Subcutaneous abdominal adipose tissue (tissue), 5 donors: ENCODE results near the gene CCDC192.
"Not testable (repeated sequence)": the region's sequence is repeated elsewhere in the genome, so short reads cannot be mapped to it uniquely, and the experiment has no call there.

ENCODE experiments used
- H3K27ac ChIP-seq: one replicate; pipeline ENCODE4 v1.7.0; 2013; ENCODE audit warnings: low read depth, mild to moderate bottlenecking, inconsistent platforms, low read length, moderate library complexity
- H3K27me3 ChIP-seq, 5 donors: one replicate each; pipeline ENCODE4 v1.7.0; 2013; ENCODE audit warnings: low read length in 5 of 5, inconsistent platforms in 1 of 5; ENCODE audit not compliant: control insufficient read depth in 5 of 5, insufficient read depth in 4 of 5
- H3K36me3 ChIP-seq, 5 donors: one replicate each; pipeline ENCODE4 v1.7.0; 2013; ENCODE audit warnings: low read length in 5 of 5; ENCODE audit not compliant: control insufficient read depth in 5 of 5, insufficient read depth in 5 of 5
- H3K4me1 ChIP-seq, 5 donors: one replicate each; pipeline ENCODE4 v1.7.0; 2013; ENCODE audit warnings: low read length in 5 of 5, mild to moderate bottlenecking in 3 of 5, moderate library complexity in 1 of 5; ENCODE audit not compliant: control insufficient read depth in 5 of 5, insufficient read depth in 5 of 5
- H3K4me3 ChIP-seq, 5 donors: one replicate each; pipeline ENCODE4 v1.7.0; 2013; ENCODE audit warnings: low read length in 5 of 5, low read depth in 1 of 5
- H3K9ac ChIP-seq, 5 donors: one replicate each; pipeline ENCODE4 v1.7.0; 2013; ENCODE audit warnings: low read length in 5 of 5, mild to moderate bottlenecking in 4 of 5, moderate library complexity in 3 of 5
- H3K9me3 ChIP-seq, 5 donors: one replicate each; pipeline ENCODE4 v1.7.0; 2013; ENCODE audit warnings: low read length in 5 of 5; ENCODE audit not compliant: control insufficient read depth in 5 of 5
- donor health status: healthy.
- donor health status: healthy.
- donor health status: healthy.
- donor health status: healthy.
- donor health status: healthy.

Gene CCDC192

GRCh38 chr5:127838661-127839060 lies 135.5 kb downstream of the CCDC192 start:
- Histone ChIP-seq H3K9ac (no peak overlapping the region), H3K4me1 (peaks cover 0 to 5% (median 3%) of the 10 kb centered on the region in 5 donors), H3K36me3 (no peaks in the 10 kb centered on the region), H3K27ac (no peak overlapping the region), H3K4me3 (no peak overlapping the region), H3K9me3 (no peaks in the 10 kb centered on the region), H3K27me3 (no peaks in the 10 kb centered on the region)

- no peaks in the 10 kb centered on the region for H3K36me3 ChIP-seq
- no peaks in the 10 kb centered on the region for H3K27me3 ChIP-seq
- H3K9ac ChIP-seq = no peak overlapping the region
- H3K9me3 ChIP-seq = no peaks in the 10 kb centered on the region
- H3K4me3 ChIP-seq = no peak overlapping the region
- no peak overlapping the region for H3K27ac ChIP-seq
- H3K4me1 ChIP-seq = peaks cover 0 to 5% (median 3%) of the 10 kb centered on the region in 5 donors
Measured at GRCh38 chr5:127839072-127839471, 135.9 kb downstream of the CCDC192 start.

GRCh38 chr5:127839496-127840197 lies 136.5 kb downstream of the CCDC192 start:
- Histone ChIP-seq H3K27ac (no peak overlapping the region), H3K4me3 (no peak overlapping the region), H3K9ac (no peak overlapping the region), H3K36me3 (no peaks in the 10 kb centered on the region), H3K27me3 (no peaks in the 10 kb centered on the region), H3K9me3 (no peaks in the 10 kb centered on the region), H3K4me1 (peaks cover 0 to under 1% (median under 1%) of the 10 kb centered on the region in 5 donors)

GRCh38 chr5:127840198-127840524 lies 137.0 kb downstream of the CCDC192 start:
- Histone ChIP-seq H3K27me3 (no peaks in the 10 kb centered on the region), H3K9ac (no peak overlapping the region), H3K4me1 (no peaks in the 10 kb centered on the region), H3K27ac (no peak overlapping the region), H3K4me3 (no peak overlapping the region), H3K36me3 (no peaks in the 10 kb centered on the region), H3K9me3 (no peaks in the 10 kb centered on the region)

GRCh38 chr5:127840809-127841208 lies 137.6 kb downstream of the CCDC192 start:
- H3K9ac ChIP-seq = no peak overlapping the region
- H3K27ac ChIP-seq = no peak overlapping the region
- no peak overlapping the region for H3K4me3 ChIP-seq
- H3K4me1 ChIP-seq = no peaks in the 10 kb centered on the region
- no peaks in the 10 kb centered on the region for H3K9me3 ChIP-seq
- H3K36me3 ChIP-seq = no peaks in the 10 kb centered on the region
- H3K27me3 ChIP-seq = no peaks in the 10 kb centered on the region

- no peaks in the 10 kb centered on the region for H3K27me3 ChIP-seq
- no peaks in the 10 kb centered on the region for H3K36me3 ChIP-seq
- H3K9me3 ChIP-seq = no peaks in the 10 kb centered on the region
- H3K4me1 ChIP-seq = no peaks in the 10 kb centered on the region
- H3K9ac ChIP-seq = no peak overlapping the region
- no peak overlapping the region for H3K4me3 ChIP-seq
- no peak overlapping the region for H3K27ac ChIP-seq
Measured at GRCh38 chr5:127844581-127845021, 141.4 kb downstream of the CCDC192 start.

- no peak overlapping the region for H3K9ac ChIP-seq
- no peaks in the 10 kb centered on the region for H3K4me1 ChIP-seq
- H3K9me3 ChIP-seq = no peaks in the 10 kb centered on the region
- no peak overlapping the region for H3K4me3 ChIP-seq
- no peaks in the 10 kb centered on the region for H3K27me3 ChIP-seq
- no peaks in the 10 kb centered on the region for H3K36me3 ChIP-seq
- H3K27ac ChIP-seq = no peak overlapping the region
Measured at GRCh38 chr5:127846884-127847283, 143.7 kb downstream of the CCDC192 start.

- H3K27me3 ChIP-seq, H3K4me3 ChIP-seq, H3K36me3 ChIP-seq, H3K9ac ChIP-seq, H3K4me1 ChIP-seq, H3K27ac ChIP-seq, H3K9me3 ChIP-seq: not testable (repeated sequence)
Measured at GRCh38 chr5:127847641-127848040, 144.4 kb downstream of the CCDC192 start.

GRCh38 chr5:127848098-127848497 lies 144.9 kb downstream of the CCDC192 start:
- no peaks in the 10 kb centered on the region for H3K27me3 ChIP-seq
- H3K4me1 ChIP-seq = no peaks in the 10 kb centered on the region
- no peaks in the 10 kb centered on the region for H3K9me3 ChIP-seq
- no peak overlapping the region for H3K4me3 ChIP-seq
- H3K36me3 ChIP-seq = no peaks in the 10 kb centered on the region
- no peak overlapping the region for H3K27ac ChIP-seq
- no peak overlapping the region for H3K9ac ChIP-seq

GRCh38 chr5:127849408-127849807 lies 146.2 kb downstream of the CCDC192 start:
- H3K9me3 ChIP-seq = no peaks in the 10 kb centered on the region
- H3K36me3 ChIP-seq = no peaks in the 10 kb centered on the region
- H3K27me3 ChIP-seq = no peaks in the 10 kb centered on the region
- H3K9ac ChIP-seq = no peak overlapping the region
- no peak overlapping the region for H3K4me3 ChIP-seq
- no peaks in the 10 kb centered on the region for H3K4me1 ChIP-seq
- H3K27ac ChIP-seq = no peak overlapping the region
